ENCODE measurements around the gene SLC41A3.

GRCh38 chr3:126103121-126104027 is 19.4 kb upstream of the SLC41A3 start:
- TF ChIP-seq POLR2A (IDR thresholded peaks at IDR 0.05; ENCODE audit: low read depth, low read length): no peak
- no peak for TF ChIP-seq POLR2AphosphoS5 (IDR thresholded peaks at IDR 0.05; ENCODE audit: low read depth, low read length)
- TF ChIP-seq TAF1 (IDR thresholded peaks at IDR 0.05; ENCODE audit: low read depth, low read length): no peak
- TF ChIP-seq PAX5 (IDR thresholded peaks at IDR 0.05; ENCODE audit: insufficient read depth, low read length, severe bottlenecking): no peak
- no peak for TF ChIP-seq SPI1 (IDR thresholded peaks at IDR 0.05; ENCODE audit: low read depth, low read length)
